HG02884 (cell line): ENCODE data around the gene LCE6A.

Source experiments
- ATAC-seq: cut with Tn5 transposase; IDR thresholded peaks from one replicate; pipeline ENCODE4 v1.9.1; 2021; ENCODE audit warnings: mild to moderate bottlenecking, moderate library complexity; ENCODE audit not compliant: unreplicated experiment

LCE6A gene

DNA sequence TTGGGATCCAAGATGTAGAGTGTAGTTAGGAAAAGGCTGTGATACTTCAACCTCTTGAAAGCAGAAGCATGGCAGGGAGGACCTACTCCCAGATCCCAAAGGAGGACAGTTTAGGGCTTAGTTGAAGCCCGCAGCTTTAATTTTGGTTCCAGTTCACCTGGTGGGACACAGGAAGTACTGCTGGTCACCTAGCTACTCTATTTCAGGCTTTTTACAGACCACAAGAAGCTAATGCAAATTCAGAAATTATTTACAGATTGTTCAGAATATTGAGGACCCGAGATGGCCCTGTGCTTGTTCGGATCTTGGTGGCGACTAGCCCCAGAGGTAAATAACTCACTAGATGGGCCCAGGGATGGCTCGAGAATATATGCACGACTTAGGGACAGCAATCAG is 29.1 kb downstream of the LCE6A start:
- ATAC-seq, result no peak

- ATAC-seq, result no peak
Measured at GRCh38 chr1:152873495-152873894, 30.8 kb downstream of the LCE6A start.

GRCh38 chr1:152876827-152877226 is 34.2 kb downstream of the LCE6A start:
- ATAC-seq, result no peak

DNA sequence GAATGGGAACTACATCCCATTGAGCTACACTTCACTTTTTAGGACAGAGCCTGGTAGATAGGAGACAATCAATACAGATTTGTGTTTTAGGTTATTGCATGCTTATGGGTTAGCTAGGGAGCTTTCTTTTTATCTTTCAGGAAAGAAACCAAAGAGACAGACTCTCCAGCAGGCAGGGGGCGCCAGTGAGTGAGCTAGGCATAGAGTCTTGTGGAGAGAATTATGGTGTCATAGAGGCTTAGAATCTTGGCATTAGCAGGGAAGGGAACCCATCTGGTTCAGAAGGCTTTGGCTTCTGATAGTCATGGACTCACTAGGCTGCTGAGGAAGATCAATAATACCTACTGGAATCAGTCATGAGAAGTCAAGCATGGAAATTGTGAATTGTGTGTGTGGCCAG is 35.4 kb downstream of the LCE6A start, which contains the start of gene SMCP:
TSS of gene SMCP (plus strand) at position 281 of the 400 bp plus-strand sequence. CDS start 6,101 bp downstream, outside the sequence.
- no peak for ATAC-seq

- no peak for ATAC-seq
Measured at GRCh38 chr1:152879559-152880198, 37.0 kb downstream of the LCE6A start.

DNA sequence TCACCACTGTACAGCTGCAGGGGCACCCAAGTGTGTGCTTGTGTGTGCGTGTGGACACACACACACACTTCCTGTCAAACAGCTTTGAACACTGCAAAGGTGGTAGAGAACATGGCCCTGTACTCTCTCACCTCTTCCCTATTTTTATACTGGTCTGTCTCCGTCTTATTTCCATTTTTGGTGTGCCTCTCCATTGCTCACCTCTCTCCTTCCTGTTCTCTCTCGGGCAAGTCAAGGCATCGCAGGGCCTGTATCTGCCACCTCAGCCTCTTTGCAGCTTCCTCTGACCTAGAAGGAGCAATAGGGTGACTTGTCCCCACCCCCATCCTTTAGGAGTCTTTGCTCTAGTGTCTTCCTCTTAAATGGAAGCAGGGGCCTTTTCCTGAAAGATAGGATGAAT is 37.7 kb downstream of the LCE6A start:
- ATAC-seq, result no peak

- no peak for ATAC-seq
Measured at GRCh38 chr1:152880907-152881306, 38.3 kb downstream of the LCE6A start.

DNA sequence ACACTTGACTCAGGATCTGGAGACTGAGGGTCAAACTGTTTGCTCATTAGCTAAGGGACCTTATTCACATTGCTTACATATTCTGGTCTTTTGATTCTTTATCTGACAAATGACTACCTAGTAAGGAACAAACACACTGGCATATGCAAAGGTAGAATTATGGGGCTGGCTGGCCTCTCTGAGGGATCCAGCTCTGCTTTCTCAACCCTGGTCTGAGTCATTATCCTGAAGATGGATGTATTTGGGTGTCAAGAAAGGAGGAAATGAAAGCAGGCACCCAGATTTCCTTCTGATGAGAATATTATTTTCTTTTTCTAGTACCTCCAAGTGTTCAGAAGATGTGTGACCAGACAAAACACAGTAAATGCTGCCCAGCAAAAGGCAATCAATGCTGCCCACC is 41.4 kb downstream of the LCE6A start:
- ATAC-seq, result no peak

GRCh38 chr1:152884506-152884905 is 41.9 kb downstream of the LCE6A start:
- ATAC-seq, result no peak

DNA sequence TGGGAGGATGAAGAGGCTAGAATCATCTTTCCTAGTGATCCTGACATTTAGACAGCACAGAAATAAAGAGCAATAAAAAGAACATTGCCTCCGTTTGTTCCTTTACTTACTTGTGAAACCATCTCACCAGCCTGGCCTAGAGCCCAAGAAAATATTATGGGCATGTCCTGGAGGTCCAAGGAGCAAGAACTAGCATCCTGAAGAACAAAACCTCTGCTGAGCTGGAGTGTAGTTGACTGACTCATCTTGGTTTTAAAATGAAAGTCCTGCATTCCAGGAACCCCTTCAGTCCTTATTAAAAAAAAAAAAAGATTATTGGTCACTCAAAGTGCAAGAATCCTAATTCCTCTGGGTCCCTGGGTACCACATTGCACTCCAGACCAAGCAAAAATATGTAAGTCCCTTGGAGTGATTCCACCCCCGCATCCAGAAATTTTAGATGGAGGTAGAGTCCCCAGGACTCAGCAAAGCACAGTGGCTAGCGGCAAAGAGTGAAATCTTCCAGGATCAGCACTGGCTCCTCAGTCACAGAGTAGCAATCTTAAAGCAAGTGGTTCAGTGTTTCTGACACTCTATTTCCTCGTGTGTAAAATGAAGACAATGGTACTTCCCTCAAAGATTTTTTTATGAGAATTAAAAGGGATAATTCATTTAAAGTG is 42.4 kb downstream of the LCE6A start:
- ATAC-seq, result no peak

DNA sequence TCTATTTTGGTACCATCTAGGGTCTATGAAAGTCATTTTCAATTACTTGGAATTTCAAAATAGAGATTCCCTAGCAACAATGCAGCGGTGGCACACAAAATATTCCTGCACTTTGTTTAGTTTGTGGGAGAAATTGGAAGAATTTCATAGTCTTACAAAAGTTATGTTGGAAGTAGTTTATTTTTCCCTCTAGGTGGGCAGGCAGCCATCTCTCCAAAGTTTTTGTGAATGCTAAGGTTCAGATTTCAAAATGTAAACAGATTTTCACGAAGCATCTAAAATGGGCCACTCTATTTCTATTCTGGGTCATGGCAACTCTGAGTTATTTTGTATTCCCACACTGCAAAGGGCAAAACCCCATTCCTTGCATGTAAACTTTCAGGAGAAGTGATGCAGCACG is 43.4 kb downstream of the LCE6A start:
- no peak for ATAC-seq

DNA sequence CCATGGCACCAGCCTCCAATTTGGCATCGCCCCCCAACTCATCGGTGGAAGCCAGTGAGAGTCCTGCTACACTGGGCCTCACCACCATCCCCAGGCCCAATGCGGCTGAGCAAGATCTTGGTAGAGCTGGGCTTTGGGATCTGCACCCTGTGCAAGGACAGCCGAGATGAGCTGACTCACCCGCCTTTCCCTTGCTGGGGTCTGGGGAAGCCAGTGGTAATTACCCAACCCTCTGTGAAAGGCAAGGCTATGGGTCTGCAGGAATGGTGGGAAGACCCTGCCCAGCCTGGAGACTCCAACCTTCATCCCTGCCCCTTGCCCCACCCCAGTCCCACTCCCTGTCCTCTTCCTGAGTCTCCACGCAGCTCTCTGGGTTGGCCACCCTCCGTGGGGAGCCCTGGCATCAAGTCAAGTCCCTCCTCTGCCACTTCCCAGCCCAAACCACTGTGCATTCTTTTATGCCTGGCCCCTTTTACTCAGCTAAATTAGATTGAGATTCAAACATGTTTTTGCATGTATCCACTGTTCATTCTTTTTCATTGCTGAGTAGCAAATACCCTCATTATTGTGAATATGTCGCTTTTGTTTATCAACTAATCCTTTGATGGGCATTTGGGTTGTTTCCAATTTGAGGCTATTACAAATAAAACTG is 44.2 kb downstream of the LCE6A start:
- no peak for ATAC-seq

GRCh38 chr1:152888126-152888525 is 45.5 kb downstream of the LCE6A start:
- ATAC-seq, result no peak
